Loucy (cell line): ENCODE data around the gene RBMS3.

Source experiments
- H2AFZ ChIP-seq: fragments of 200-600 bp; sonication (generic); 2 replicates; pipeline ENCODE4 v1.6.0; 2016; ENCODE audit warnings: antibody characterized with exemption, mild to moderate bottlenecking, low read length, moderate library complexity
- H3F3A ChIP-seq: fragments of 200-600 bp; 2 replicates; pipeline ENCODE4 v1.6.0; 2016; ENCODE audit warnings: antibody characterized with exemption, low read depth, mild to moderate bottlenecking
- H3K27me3 ChIP-seq: fragments of 200-600 bp; sonication (generic); 2 replicates; pipeline ENCODE4 v1.6.1; 2014; ENCODE audit warnings: low read length, mild to moderate bottlenecking; ENCODE audit not compliant: insufficient read depth, poor library complexity, severe bottlenecking
- H3K36me3 ChIP-seq: fragments of 200-600 bp; sonication (generic); 2 replicates; pipeline ENCODE4 v1.6.1; 2016; ENCODE audit warnings: low read length; ENCODE audit not compliant: insufficient read depth
- H3K4me1 ChIP-seq: fragments of 200-600 bp; sonication (generic); 2 replicates; pipeline ENCODE4 v1.5.1; 2014; ENCODE audit warnings: low read length, mild to moderate bottlenecking; ENCODE audit not compliant: insufficient read depth, poor library complexity, severe bottlenecking
- H3K4me2 ChIP-seq: fragments of 200-600 bp; sonication (generic); 2 replicates; pipeline ENCODE4 v1.6.0; 2014; ENCODE audit warnings: antibody characterized with exemption, low read length, low read depth, mild to moderate bottlenecking; ENCODE audit not compliant: poor library complexity, severe bottlenecking
- H3K4me3 ChIP-seq: fragments of 200-600 bp; sonication (generic); 2 replicates; pipeline ENCODE4 v1.5.1; 2014; ENCODE audit warnings: low read length, mild to moderate bottlenecking, mixed read lengths; ENCODE audit not compliant: poor library complexity, severe bottlenecking
- H3K79me2 ChIP-seq: fragments of 200-600 bp; sonication (generic); 2 replicates; pipeline ENCODE4 v1.6.1; 2014; ENCODE audit warnings: low read length; ENCODE audit not compliant: insufficient read depth
- H3K9ac ChIP-seq: fragments of 200-600 bp; sonication (generic); 2 replicates; pipeline ENCODE4 v1.6.0; 2014; ENCODE audit warnings: mild to moderate bottlenecking, low read depth, low read length, moderate library complexity; ENCODE audit not compliant: poor library complexity, severe bottlenecking
- H3K9me2 ChIP-seq: fragments of 200-600 bp; sonication (generic); replicated peaks from 2 replicates; pipeline ENCODE4 v1.6.1; 2016; ENCODE audit warnings: low read depth, low read length, mixed read lengths
- H3K9me3 ChIP-seq: fragments of 200-600 bp; sonication (generic); 2 replicates; pipeline ENCODE4 v1.6.1; 2014; ENCODE audit warnings: mild to moderate bottlenecking, antibody characterized with exemption, low read length, low read depth; ENCODE audit not compliant: insufficient read depth
- H4K20me1 ChIP-seq: fragments of 200-600 bp; sonication (generic); 2 replicates; pipeline ENCODE4 v1.6.0; 2014; ENCODE audit warnings: antibody characterized with exemption, low read length, mild to moderate bottlenecking; ENCODE audit not compliant: insufficient read depth, poor library complexity, severe bottlenecking
- CTCF ChIP-seq: fragments of 200-600 bp; sonication (generic); conservative IDR thresholded peaks from 2 replicates; pipeline ENCODE4 v1.5.1; 2014; ENCODE audit warnings: mild to moderate bottlenecking, antibody characterized with exemption, low read length
- EZH2phosphoT487 ChIP-seq: fragments of 200-600 bp; IDR thresholded peaks from 2 replicates; pipeline ENCODE4 v1.6.1; 2018; ENCODE audit warnings: antibody characterized with exemption, mild to moderate bottlenecking, moderate library complexity, borderline replicate concordance

RBMS3 gene

GRCh38 chr3:29552051-29552450, 271.2 kb downstream of the RBMS3 start:
- TF ChIP-seq CTCF (no peak), EZH2phosphoT487 (no peak)
- H3K4me1 ChIP-seq, result no peaks in the 10 kb centered on the region
- H3K9me3 ChIP-seq, result no peaks in the 10 kb centered on the region
- no peaks in the 10 kb centered on the region for H3K27me3 ChIP-seq
- H3F3A ChIP-seq, result no peaks in the 10 kb centered on the region
- no peaks in the 10 kb centered on the region for H3K36me3 ChIP-seq
- H3K9me2 ChIP-seq, result no peaks in the 10 kb centered on the region
- no peaks in the 10 kb centered on the region for H4K20me1 ChIP-seq
- no peak overlapping the region for H3K9ac ChIP-seq
- H3K4me3 ChIP-seq, result no peak overlapping the region
- H2AFZ ChIP-seq, result no peak overlapping the region
- H3K79me2 ChIP-seq, result no peaks in the 10 kb centered on the region
- no peak overlapping the region for H3K4me2 ChIP-seq

- no peaks in the 10 kb centered on the region for H3K9me2 ChIP-seq
- H3K27me3 ChIP-seq, result no peaks in the 10 kb centered on the region
- H4K20me1 ChIP-seq, result no peaks in the 10 kb centered on the region
- no peaks in the 10 kb centered on the region for H3K9me3 ChIP-seq
- no peak overlapping the region for H3K4me2 ChIP-seq
- H3K4me1 ChIP-seq, result no peaks in the 10 kb centered on the region
- no peak for TF ChIP-seq EZH2phosphoT487
- H3K4me3 ChIP-seq, result no peak overlapping the region
- no peaks in the 10 kb centered on the region for H3F3A ChIP-seq
- H2AFZ ChIP-seq, result no peak overlapping the region
- no peaks in the 10 kb centered on the region for H3K36me3 ChIP-seq
- H3K9ac ChIP-seq, result no peak overlapping the region
- H3K79me2 ChIP-seq, result no peaks in the 10 kb centered on the region
Observed at GRCh38 chr3:29554566-29554965, 273.7 kb downstream of the RBMS3 start.

GRCh38 chr3:29555590-29555989, 274.7 kb downstream of the RBMS3 start:
- no peaks in the 10 kb centered on the region for H3K36me3 ChIP-seq

More at GRCh38 chr3:29555590-29555989, 274.7 kb downstream of the RBMS3 start:
- H2AFZ ChIP-seq, result no peak overlapping the region
- no peak overlapping the region for H3K9ac ChIP-seq
- H3K9me2 ChIP-seq, result no peaks in the 10 kb centered on the region
- H4K20me1 ChIP-seq, result no peaks in the 10 kb centered on the region
- no peaks in the 10 kb centered on the region for H3K4me1 ChIP-seq
- H3F3A ChIP-seq, result no peaks in the 10 kb centered on the region
- H3K79me2 ChIP-seq, result no peaks in the 10 kb centered on the region
- no peak for TF ChIP-seq EZH2phosphoT487
- TF ChIP-seq CTCF, result no peak
- no peak overlapping the region for H3K4me3 ChIP-seq
- no peak overlapping the region for H3K4me2 ChIP-seq
- H3K27me3 ChIP-seq, result no peaks in the 10 kb centered on the region
- H3K9me3 ChIP-seq, result no peaks in the 10 kb centered on the region
